Measurements from ENCODE around the gene VWA5B2. TPM values are rescaled to one million over a fixed set of nuclear protein-coding genes. Genes with fewer than 3 reads are reported as not detected.

The VWA5B2 gene
- total RNA-seq, 1 experiment from 2014 or later = 2.7 TPM

DNA sequence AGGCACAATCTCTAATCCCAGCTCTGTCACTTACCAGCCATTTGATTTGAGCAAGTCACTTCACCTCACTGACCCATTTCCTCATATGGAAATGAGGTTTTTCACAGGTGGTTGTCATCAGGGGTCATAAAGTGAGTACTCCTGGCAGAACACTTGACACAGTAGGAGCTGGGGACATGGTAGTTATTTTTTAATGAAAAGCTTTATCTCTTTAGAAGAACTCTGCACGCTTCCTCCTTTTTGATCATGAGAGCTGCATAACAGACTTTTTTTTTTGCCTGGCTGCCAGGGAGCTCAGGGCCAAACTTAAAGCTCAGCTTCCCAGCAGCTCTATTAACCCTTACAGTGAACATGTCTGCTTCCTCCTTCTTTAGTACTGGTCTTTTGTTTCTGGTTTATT lies 8.4 kb downstream of the VWA5B2 start:
- no peak overlapping the region for H4K8ac ChIP-seq (replicated peaks; ENCODE audit: insufficient read length, low read depth, low read length)
- H3K9ac ChIP-seq (ENCODE audit: extremely low read depth, insufficient read length, low read length) = no peak overlapping the region
- H3T11ph ChIP-seq (ENCODE audit: low read length) = no peak overlapping the region
- H2BK120ac ChIP-seq (ENCODE audit: low read depth, low read length, poor library complexity, severe bottlenecking) = no peak overlapping the region
- H3K56ac ChIP-seq (ENCODE audit: insufficient read length, low read depth, low read length) = no peak overlapping the region
- H3K4me3 Mint-ChIP-seq = no peak overlapping the region
- no peak for DNase-seq
- H3K9me3 Mint-ChIP-seq = no peaks in the 10 kb centered on the region
- no peaks in the 10 kb centered on the region for H3K9me3 ChIP-seq (ENCODE audit: control insufficient read depth, low read depth, low read length)
- H3K14ac ChIP-seq (ENCODE audit: insufficient read depth, low read length) = no peak overlapping the region
- no peak overlapping the region for H3K27ac Mint-ChIP-seq
- no peak overlapping the region for H3K18ac ChIP-seq (ENCODE audit: insufficient read length, low read depth, low read length)
- H3K27ac ChIP-seq (ENCODE audit: insufficient read length, low read depth, low read length) = no peak overlapping the region
- no peaks in the 10 kb centered on the region for H3K4me1 ChIP-seq (ENCODE audit: insufficient read depth, low read length)
- peaks cover 4 to 9% (median 7%) of the 10 kb centered on the region in 3 experiments; a peak in 6 of 7 replicates for H3K36me3 Mint-ChIP-seq (ENCODE audit: insufficient read depth in 1 of 3, low read depth in 3 of 3)
- H3K27me3 Mint-ChIP-seq (ENCODE audit: low read depth) = peaks cover 11% of the 10 kb centered on the region
- WGBS (ENCODE audit: extremely low coverage, insufficient read length, low lambda C conversion rate) = no CpG with 5 or more reads among the region's 1 CpG
- H3K4me1 Mint-ChIP-seq = 0 out of 4 replicates have a peak, but pooled peaks cover 0 to 4% of the 10 kb centered on the region in 2 experiments
- H2BK15ac ChIP-seq (ENCODE audit: low read depth, low read length) = no peak overlapping the region
- H3K4me2 ChIP-seq (ENCODE audit: insufficient read depth, insufficient read length, low read length) = no peak overlapping the region
- no peak overlapping the region for H2BK5ac ChIP-seq (ENCODE audit: insufficient read length, low read length)
- TF ChIP-seq, protein P1, sequence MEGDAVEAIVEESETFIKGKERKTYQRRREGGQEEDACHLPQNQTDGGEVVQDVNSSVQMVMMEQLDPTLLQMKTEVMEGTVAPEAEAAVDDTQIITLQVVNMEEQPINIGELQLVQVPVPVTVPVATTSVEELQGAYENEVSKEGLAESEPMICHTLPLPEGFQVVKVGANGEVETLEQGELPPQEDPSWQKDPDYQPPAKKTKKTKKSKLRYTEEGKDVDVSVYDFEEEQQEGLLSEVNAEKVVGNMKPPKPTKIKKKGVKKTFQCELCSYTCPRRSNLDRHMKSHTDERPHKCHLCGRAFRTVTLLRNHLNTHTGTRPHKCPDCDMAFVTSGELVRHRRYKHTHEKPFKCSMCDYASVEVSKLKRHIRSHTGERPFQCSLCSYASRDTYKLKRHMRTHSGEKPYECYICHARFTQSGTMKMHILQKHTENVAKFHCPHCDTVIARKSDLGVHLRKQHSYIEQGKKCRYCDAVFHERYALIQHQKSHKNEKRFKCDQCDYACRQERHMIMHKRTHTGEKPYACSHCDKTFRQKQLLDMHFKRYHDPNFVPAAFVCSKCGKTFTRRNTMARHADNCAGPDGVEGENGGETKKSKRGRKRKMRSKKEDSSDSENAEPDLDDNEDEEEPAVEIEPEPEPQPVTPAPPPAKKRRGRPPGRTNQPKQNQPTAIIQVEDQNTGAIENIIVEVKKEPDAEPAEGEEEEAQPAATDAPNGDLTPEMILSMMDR (conservative IDR thresholded peaks at IDR 0.05) = no peak
- H3K23me2 ChIP-seq (ENCODE audit: insufficient read length, low read depth, low read length, poor library complexity, severe bottlenecking) = no peaks in the 10 kb centered on the region
- no peaks in the 10 kb centered on the region for H3K79me2 ChIP-seq (ENCODE audit: insufficient read depth, low read length)
- H2BK20ac ChIP-seq (ENCODE audit: low read depth, low read length, poor library complexity, severe bottlenecking) = no peak overlapping the region
- H2AFZ ChIP-seq (ENCODE audit: low read length) = no peak overlapping the region
- no peak overlapping the region for H2BK12ac ChIP-seq (ENCODE audit: insufficient read length, low read depth, low read length)
- no peak overlapping the region for H4K5ac ChIP-seq (ENCODE audit: insufficient read length, low read depth, low read length)
- H3K27me3 ChIP-seq (ENCODE audit: insufficient read depth, low read length) = no peaks in the 10 kb centered on the region; the same call in 1 of the 2 replicates
- no peak overlapping the region for H3K4ac ChIP-seq (ENCODE audit: low read depth, low read length)
- H3K23ac ChIP-seq (ENCODE audit: insufficient read length, low read depth, low read length) = no peak overlapping the region
- H2AK5ac ChIP-seq (ENCODE audit: insufficient read length, low read length) = no peak overlapping the region
- no peaks in the 10 kb centered on the region for H3K79me1 ChIP-seq (ENCODE audit: insufficient read depth, low read depth, low read length, poor library complexity, severe bottlenecking)
- no peaks in the 10 kb centered on the region for H4K20me1 ChIP-seq (ENCODE audit: control insufficient read depth, insufficient read depth, insufficient read length)
- no peak overlapping the region for H4K91ac ChIP-seq (ENCODE audit: insufficient read length, low read depth, low read length)
